Stimulated activated CD4-positive, alpha-beta T cell treated with anti-CD3 and anti-CD28 coated beads, Interleukin-1b, Interleukin-23, amount 100 ng/mL, for 1 hour (primary cell): Measurements from ENCODE around the gene EVA1C.

ENCODE experiments used
- DNase-seq, 2 donors: peaks; one replicate each; pipeline ENCODE4 v3.0.0-alpha.2; 2020; ENCODE audit warnings: low read depth in 2 of 2

Gene EVA1C

DNA sequence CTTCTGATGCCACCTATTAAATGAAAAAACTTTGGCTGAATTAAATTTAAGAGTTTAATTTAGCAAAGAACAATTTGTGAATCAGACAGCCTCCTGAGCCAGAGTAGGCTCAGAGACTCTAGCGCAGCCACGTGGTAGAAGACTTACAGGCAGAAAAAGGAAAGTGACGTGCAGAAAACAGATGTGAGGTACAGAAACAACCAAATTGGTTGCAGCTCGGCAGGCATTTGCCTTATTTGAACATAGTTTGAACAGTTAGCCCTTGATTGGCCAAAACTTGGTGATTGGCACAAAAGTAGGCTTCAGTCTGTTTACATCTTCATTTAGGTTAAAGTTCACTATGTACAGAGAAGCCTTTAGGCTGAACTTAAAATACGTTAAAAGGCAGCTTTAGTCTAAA, 149.9 kb downstream of the EVA1C start:
- no peak for DNase-seq

DNA sequence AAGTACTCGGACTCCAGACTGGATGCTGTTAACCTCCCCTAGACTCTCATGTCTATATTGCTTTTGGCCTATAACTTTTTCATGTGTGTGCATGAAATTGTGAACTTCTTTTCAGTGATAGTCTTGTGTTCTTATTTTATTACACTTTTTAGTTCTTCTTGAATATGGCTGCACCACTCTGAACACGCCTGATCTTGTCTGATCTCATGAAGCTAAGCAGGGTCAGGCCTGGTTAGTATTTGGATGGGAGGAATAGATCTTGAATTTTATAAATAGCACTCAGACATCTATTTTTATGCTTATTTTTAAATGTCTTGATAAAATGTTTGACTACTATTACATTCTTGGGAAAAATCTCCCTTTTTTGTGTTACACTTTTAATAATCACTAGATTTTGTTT, 150.4 kb downstream of the EVA1C start:
- no peak for DNase-seq
